Tibial nerve (tissue), 4 donors: ENCODE measurements around the gene SLC46A1. TPM values are rescaled to one million over a fixed set of nuclear protein-coding genes. Genes with fewer than 3 reads are reported as not detected.

Experiments used
- DNase-seq, 2 donors: peaks; one replicate each; pipeline ENCODE4 v3.0.0-alpha.2; 2019; ENCODE audit warnings: low spot score in 2 of 2
- H3K27ac ChIP-seq, 4 donors: fragments of 200-600 bp; sonication (generic) in 3 of 4; one replicate each; pipeline ENCODE4 v1.5.1; 2017 to 2019; ENCODE audit warnings: mild to moderate bottlenecking in 1 of 4
- H3K27me3 ChIP-seq, 2 donors: fragments of 200-600 bp; sonication (generic) in 1 of 2; one replicate each; pipeline versions ENCODE4 v1.5.1 to v1.6.0; 2017 to 2019
- H3K36me3 ChIP-seq, 3 donors: fragments of 200-600 bp; sonication (generic); one replicate each; pipeline ENCODE4 v1.5.1; 2018 to 2019
- H3K4me1 ChIP-seq, 4 donors: fragments of 200-600 bp; sonication (generic) in 3 of 4; one replicate each; pipeline ENCODE4 v1.5.1; 2017 to 2019
- H3K4me3 ChIP-seq, 4 donors: fragments of 200-600 bp; sonication (generic) in 3 of 4; one replicate each; pipeline ENCODE4 v1.5.1; 2017 to 2019; ENCODE audit warnings: mild to moderate bottlenecking in 1 of 4, moderate library complexity in 1 of 4
- H3K9me3 ChIP-seq, 4 donors: fragments of 200-600 bp; sonication (generic) in 3 of 4; one replicate each; pipeline ENCODE4 v1.5.1; 2017 to 2019
- CTCF ChIP-seq, 5 experiments: fragments of 200-600 bp in 3 of 5; fragments of 450-650 bp in 2 of 5; sonication (generic) in 3 of 5; IDR thresholded peaks; one replicate each; pipeline ENCODE4 v1.5.1; 2016 to 2019; ENCODE audit warnings: antibody characterized with exemption in 5 of 5, mild to moderate bottlenecking in 3 of 5, moderate library complexity in 2 of 5
- EP300 ChIP-seq, 2 donors: sonication (generic); formaldehyde crosslinking; IDR thresholded peaks; one replicate each; pipeline ENCODE4 v1.6.1; 2017; ENCODE audit warnings: antibody characterized with exemption in 2 of 2, mild to moderate bottlenecking in 1 of 2
- POLR2A ChIP-seq, 2 donors: fragments of 450-650 bp; IDR thresholded peaks; one replicate each; pipeline ENCODE4 v1.6.1; 2017; ENCODE audit warnings: antibody characterized with exemption in 2 of 2, mild to moderate bottlenecking in 2 of 2, moderate library complexity in 2 of 2
- WGBS, 2 donors: methylation state at CpG; one replicate each; pipeline ENCODE4 v1.1.5; 2018; 5-methylcytosine and 5-hydroxymethylcytosine counted together
- total RNA-seq, 4 donors: library from RNA; depleted of rRNA; stranded (reverse); fragments of >200 nt; gene quantifications; one replicate each; pipeline ENCODE4 v1.1.0, GENCODE V29; 2016

Gene SLC46A1
- 10 to 100 TPM in 1 of 4 donors, 1 to 10 TPM in 3; 5.0 to 10.8 (median 6.4) TPM for total RNA-seq

GRCh38 chr17:28405632-28406472 is at the start of gene SLC46A1:
Gene SLC46A1, minus strand, starts transcription at chr17:28406212. Its CDS starts 98 bp downstream, at chr17:28406114.
- no peaks in the 10 kb centered on the region for H3K27me3 ChIP-seq
- peak in 1 of 2 donors; percentile 44 for DNase-seq
- H3K27ac ChIP-seq = peak within 1 kb of the TSS in 3 of 4 donors; percentile 22 to 70 (median 66)
- WGBS, 2 donors = 1% methylated on average over 32 to 60 of the region's 70 CpGs
- peaks cover 0 to 24% (median 0%) of the 10 kb centered on the region in 3 donors for H3K36me3 ChIP-seq
- peaks cover 0 to 21% (median 4%) of the 10 kb centered on the region in 4 donors for H3K4me1 ChIP-seq
- H3K4me3 ChIP-seq = peak within 1 kb of the TSS; percentile 73 to 94 (median 78)
- TF ChIP-seq POLR2A (IDR thresholded peaks at IDR 0.05) (no peak), CTCF (IDR thresholded peaks at IDR 0.05) (no peak), EP300 (IDR thresholded peaks at IDR 0.05) (no peak)
- no peaks in the 10 kb centered on the region for H3K9me3 ChIP-seq

- DNase-seq = no peak
- H3K9me3 ChIP-seq = peaks cover 0 to 4% (median 0%) of the 10 kb centered on the region in 4 donors
- no peaks in the 10 kb centered on the region for H3K27me3 ChIP-seq
- no peak overlapping the region for H3K27ac ChIP-seq
- H3K36me3 ChIP-seq = no peaks in the 10 kb centered on the region
- H3K4me3 ChIP-seq = no peak overlapping the region
- H3K4me1 ChIP-seq = no peaks in the 10 kb centered on the region
- 80 to 93% methylated on average over 1 of the region's 1 CpG for WGBS, 2 donors
- no peak for TF ChIP-seq EP300 (IDR thresholded peaks at IDR 0.05)
- no peak for TF ChIP-seq POLR2A (IDR thresholded peaks at IDR 0.05)
- TF ChIP-seq CTCF (IDR thresholded peaks at IDR 0.05) = no peak
Measured at GRCh38 chr17:28449859-28450258, 43.8 kb upstream of the SLC46A1 start.

GRCh38 chr17:28447396-28447760 is 41.4 kb upstream of the SLC46A1 start:
- Histone ChIP-seq H3K4me1 (no peaks in the 10 kb centered on the region), H3K27ac (no peak overlapping the region), H3K9me3 (peaks cover 0 to 10% (median 0%) of the 10 kb centered on the region in 4 donors), H3K36me3 (no peaks in the 10 kb centered on the region), H3K27me3 (no peaks in the 10 kb centered on the region), H3K4me3 (no peak overlapping the region)
- TF ChIP-seq CTCF (IDR thresholded peaks at IDR 0.05) (no peak), POLR2A (IDR thresholded peaks at IDR 0.05) (no peak), EP300 (IDR thresholded peaks at IDR 0.05) (no peak)
- no peak for DNase-seq
- 60 to 75% methylated on average over 5 of the region's 5 CpGs for WGBS, 2 donors

GRCh38 chr17:28446716-28447395 is 40.8 kb upstream of the SLC46A1 start:
- no peak for DNase-seq

More at GRCh38 chr17:28446716-28447395, 40.8 kb upstream of the SLC46A1 start:
- no peaks in the 10 kb centered on the region for H3K36me3 ChIP-seq
- no peaks in the 10 kb centered on the region for H3K4me1 ChIP-seq
- H3K27me3 ChIP-seq = no peaks in the 10 kb centered on the region
- no peak for TF ChIP-seq POLR2A (IDR thresholded peaks at IDR 0.05)
- TF ChIP-seq EP300 (IDR thresholded peaks at IDR 0.05) = no peak
- no peak for TF ChIP-seq CTCF (IDR thresholded peaks at IDR 0.05)
- no peak overlapping the region for H3K27ac ChIP-seq
- H3K9me3 ChIP-seq = peaks cover 0 to 12% (median 0%) of the 10 kb centered on the region in 4 donors
- 87 to 89% methylated on average over 8 of the region's 8 CpGs for WGBS, 2 donors
- no peak overlapping the region for H3K4me3 ChIP-seq
